HepG2 (cell line): ENCODE data around the gene MYO1B. TPM values are rescaled to one million over a fixed set of nuclear protein-coding genes. Genes with fewer than 3 reads are reported as not detected.
A peak's percentile ranks its signal among the peaks of the same experiment; 100 is the strongest.

Source experiments
- ADNP ChIP-seq: sonication (generic); formaldehyde crosslinking; IDR thresholded peaks from 2 replicates; pipeline ENCODE4 v1.4.0; 2020; ENCODE audit warnings: missing genetic modification reagents
- ATF7 ChIP-seq, 2 experiments: fragments of 450-650 bp in 1 of 2; sonication (generic) in 1 of 2; formaldehyde crosslinking in 1 of 2; IDR thresholded peaks; 2 replicates each; pipeline versions ENCODE4 v1.4.0 to v1.6.1; 2016 to 2020; ENCODE audit warnings: antibody characterized with exemption in 1 of 2, mild to moderate bottlenecking in 1 of 2, missing genetic modification reagents in 1 of 2
- BRCA1 ChIP-seq: sonication (generic); formaldehyde crosslinking; IDR thresholded peaks from 2 replicates; pipeline ENCODE4 v1.4.0; 2020; ENCODE audit warnings: missing genetic modification reagents
- CENPT ChIP-seq: sonication (generic); formaldehyde crosslinking; IDR thresholded peaks from 2 replicates; pipeline ENCODE4 v1.8.0; 2022; ENCODE audit warnings: low read depth, mild to moderate bottlenecking, moderate library complexity, missing genetic modification reagents
- CREBL2 ChIP-seq: sonication (generic); formaldehyde crosslinking; IDR thresholded peaks from 2 replicates; pipeline ENCODE4 v1.8.1; 2023; ENCODE audit warnings: missing genetic modification reagents, mild to moderate bottlenecking, borderline replicate concordance
- EED ChIP-seq: sonication (generic); formaldehyde crosslinking; IDR thresholded peaks from 2 replicates; pipeline ENCODE4 v1.5.0; 2020; ENCODE audit warnings: mild to moderate bottlenecking, missing genetic modification reagents
- ELF1 ChIP-seq: sonication (generic); formaldehyde crosslinking; IDR thresholded peaks from 2 replicates; pipeline ENCODE4 v1.4.0; 2020; ENCODE audit warnings: missing genetic modification reagents
- FOXK2 ChIP-seq: fragments of 450-650 bp; IDR thresholded peaks from 2 replicates; pipeline ENCODE4 v1.6.1; 2016
- JUNB ChIP-seq: sonication (generic); formaldehyde crosslinking; IDR thresholded peaks from 2 replicates; pipeline ENCODE4 v1.8.0; 2022; ENCODE audit warnings: missing genetic modification reagents, mild to moderate bottlenecking, borderline replicate concordance
- KDM3A ChIP-seq: IDR thresholded peaks from 2 replicates; pipeline ENCODE4 v1.6.1; 2018; ENCODE audit warnings: low read depth, missing compliant biosample characterization
- RBM39 ChIP-seq: fragments of 200-400 bp; formaldehyde crosslinking; IDR thresholded peaks from one replicate; pipeline ENCODE4 v1.6.1; 2018; ENCODE audit warnings: antibody characterized with exemption, mild to moderate bottlenecking, low read depth, low read length; ENCODE audit not compliant: poor library complexity, severe bottlenecking
- SAFB2 ChIP-seq: sonication (generic); formaldehyde crosslinking; IDR thresholded peaks from 2 replicates; pipeline ENCODE4 v1.5.1; 2020; ENCODE audit warnings: missing genetic modification reagents, low read depth, mild to moderate bottlenecking, borderline replicate concordance
- SMARCC2 ChIP-seq: fragments of 450-650 bp; IDR thresholded peaks from 2 replicates; pipeline ENCODE4 v1.6.1; 2017; ENCODE audit warnings: antibody characterized with exemption, mild to moderate bottlenecking
- TEAD2 ChIP-seq: sonication (generic); formaldehyde crosslinking; IDR thresholded peaks from 2 replicates; pipeline ENCODE4 v1.9.0; 2021; ENCODE audit warnings: missing genetic modification reagents
- U2AF1 ChIP-seq: fragments of 200-400 bp; formaldehyde crosslinking; optimal IDR thresholded peaks from 2 replicates; pipeline ENCODE3; 2017; ENCODE audit warnings: mild to moderate bottlenecking, low read depth, low read length
- ZBTB26 ChIP-seq: IDR thresholded peaks from 2 replicates; pipeline ENCODE4 v1.6.1; 2016; ENCODE audit warnings: missing compliant biosample characterization, missing genetic modification reagents, borderline replicate concordance
- ZFYVE20 ChIP-seq: sonication (generic); formaldehyde crosslinking; IDR thresholded peaks from 2 replicates; pipeline ENCODE4 v1.8.0; 2023; ENCODE audit warnings: low read depth, mild to moderate bottlenecking, moderate library complexity, missing genetic modification reagents, borderline replicate concordance
- ZKSCAN8 ChIP-seq: IDR thresholded peaks from 2 replicates; pipeline ENCODE4 v1.6.1; 2016; ENCODE audit warnings: borderline replicate concordance, missing genetic modification reagents, missing compliant biosample characterization
- ZNF44 ChIP-seq: sonication (generic); formaldehyde crosslinking; IDR thresholded peaks from 2 replicates; pipeline ENCODE4 v1.5.1; 2020; ENCODE audit warnings: mild to moderate bottlenecking, missing genetic modification reagents
- ZNF441 ChIP-seq: sonication (generic); formaldehyde crosslinking; IDR thresholded peaks from 2 replicates; pipeline ENCODE4 v1.7.0; 2021; ENCODE audit warnings: missing genetic modification reagents, borderline replicate concordance
- ZNF446 ChIP-seq: sonication (generic); formaldehyde crosslinking; IDR thresholded peaks from 2 replicates; pipeline ENCODE4 v1.5.0; 2020; ENCODE audit warnings: mild to moderate bottlenecking, missing genetic modification reagents
- ZNF513 ChIP-seq: sonication (generic); formaldehyde crosslinking; conservative IDR thresholded peaks from 2 replicates; pipeline ENCODE4 v1.5.0; 2020; ENCODE audit warnings: missing genetic modification reagents
- ZNF546 ChIP-seq: sonication (generic); formaldehyde crosslinking; conservative IDR thresholded peaks from 2 replicates; pipeline ENCODE4 v1.8.1; 2023; ENCODE audit warnings: mild to moderate bottlenecking, missing genetic modification reagents
- ZNF577 ChIP-seq: sonication (generic); formaldehyde crosslinking; IDR thresholded peaks from 2 replicates; pipeline ENCODE4 v1.4.0; 2020; ENCODE audit warnings: mild to moderate bottlenecking, low read depth, missing genetic modification reagents, borderline replicate concordance
- ZNF619 ChIP-seq: sonication (generic); formaldehyde crosslinking; IDR thresholded peaks from 2 replicates; pipeline ENCODE4 v1.4.0; 2020; ENCODE audit warnings: mild to moderate bottlenecking, missing genetic modification reagents
- ZNF672 ChIP-seq: sonication (generic); formaldehyde crosslinking; IDR thresholded peaks from 2 replicates; pipeline ENCODE4 v1.8.1; 2022; ENCODE audit warnings: missing genetic modification reagents
- ZNF782 ChIP-seq: sonication (generic); formaldehyde crosslinking; IDR thresholded peaks from 2 replicates; pipeline ENCODE4 v1.4.0; 2020; ENCODE audit warnings: missing genetic modification reagents, mild to moderate bottlenecking, borderline replicate concordance
- ZNF850 ChIP-seq: sonication (generic); formaldehyde crosslinking; conservative IDR thresholded peaks from 2 replicates; pipeline ENCODE4 v1.9.0; 2021; ENCODE audit warnings: mild to moderate bottlenecking, missing genetic modification reagents
- polyA plus RNA-seq, 8 experiments: library from polyadenylated mRNA; depleted of rRNA in 3 of 8; stranded (reverse) in 7 of 8; unstranded in 1 of 8; fragments of >200 nt; fragmentation: Illumina TruSeq in 4 of 8; extraction: Trizol in 4 of 8; gene quantifications; 2 replicates each; pipeline versions ENCODE4 v1.2.1 to v1.2.3, GENCODE V29; 2011 to 2016; ENCODE audit warnings: low read depth in 4 of 8, missing spikeins in 1 of 8, mixed read lengths in 1 of 8; ENCODE audit not compliant: insufficient read depth in 1 of 8
- total RNA-seq, 5 experiments: library from RNA; depleted of rRNA; stranded (reverse); fragments of >200 nt; fragmentation: Illumina TruSeq; extraction: Trizol; gene quantifications; 2 replicates each; pipeline ENCODE4 v1.2.3, GENCODE V29; 2016; ENCODE audit warnings: low read depth in 1 of 5

The MYO1B gene
- total and polyA plus RNA-seq, 2 of the 13 experiments (the other 11 are each of a cell fraction or from before 2014, with no cell fraction given), result 36.9 to 89.8 TPM

- TF ChIP-seq ZBTB26 (CRISPR knock-in tag), result no peak
- no peak for TF ChIP-seq CENPT
- TF ChIP-seq ZNF441 (CRISPR knock-in tag), result peak; percentile 75; the same call in 1 of the 2 replicates
- peak; percentile 94 for TF ChIP-seq SAFB2 (CRISPR knock-in tag)
- TF ChIP-seq JUNB (CRISPR knock-in tag), result no peak; the same call in 1 of the 2 replicates
- TF ChIP-seq ZNF446, result peak; percentile 69; the same call in 1 of the 2 replicates
- no peak for TF ChIP-seq ZNF513
- TF ChIP-seq ATF7 (IDR thresholded peaks at IDR 0.05), result no peak
- TF ChIP-seq ATF7 (CRISPR knock-in tag; IDR thresholded peaks at IDR 0.05), result 0 out of 2 replicates have a peak, but pooled peaks have one; percentile 46
- peak; percentile 88 for TF ChIP-seq KDM3A (CRISPR knock-in tag)
- TF ChIP-seq ZNF619 (CRISPR knock-in tag), result no peak
- peak; percentile 33 for TF ChIP-seq ZNF672 (CRISPR knock-in tag)
- no peak for TF ChIP-seq ZNF577 (CRISPR knock-in tag)
- TF ChIP-seq SMARCC2, result no peak
- TF ChIP-seq ADNP (CRISPR knock-in tag), result peak; percentile 72; the same call in 1 of the 2 replicates
- 0 out of 2 replicates have a peak, but pooled peaks have one; percentile 20 for TF ChIP-seq ZKSCAN8 (CRISPR knock-in tag)
- peak; percentile 46; the same call in 1 of the 2 replicates for TF ChIP-seq ZNF546
- 0 out of 2 replicates have a peak, but pooled peaks have one; percentile 11 for TF ChIP-seq TEAD2
- no peak for TF ChIP-seq U2AF1
- TF ChIP-seq BRCA1 (CRISPR knock-in tag), result no peak; the same call in 1 of the 2 replicates
- peak; percentile 80 for TF ChIP-seq RBM39
- no peak for TF ChIP-seq ZNF782 (CRISPR knock-in tag)
- no peak for TF ChIP-seq ZNF44 (CRISPR knock-in tag)
- TF ChIP-seq EED (CRISPR knock-in tag), result no peak
- TF ChIP-seq ZNF850 (CRISPR knock-in tag), result no peak
- no peak for TF ChIP-seq ELF1 (CRISPR knock-in tag)
- no peak for TF ChIP-seq FOXK2
- TF ChIP-seq CREBL2, result peak; percentile 29; the same call in 1 of the 2 replicates
- TF ChIP-seq ZFYVE20 (CRISPR knock-in tag), result no peak
These were observed at the start of gene MYO1B (continued) for GRCh38 chr2:191245046-191245868.
